DOHH2 (cell line): ENCODE data around the gene ULBP2.
A peak's percentile ranks its signal among the peaks of the same experiment; 100 is the strongest.

ENCODE experiments used
- EZH2phosphoT487 ChIP-seq: fragments of 200-600 bp; sonication (generic); IDR thresholded peaks from 2 replicates; pipeline ENCODE4 v1.6.1; 2017; ENCODE audit warnings: borderline replicate concordance, mild to moderate bottlenecking, antibody characterized with exemption, low read length, moderate library complexity, mixed read lengths
- TF ChIP-seq, protein P1 (sequence below): fragments of 200-600 bp; sonication (generic); IDR thresholded peaks from one replicate; pipeline ENCODE4 v1.5.1; 2014; ENCODE audit warnings: antibody characterized with exemption, mild to moderate bottlenecking, low read depth, low read length; ENCODE audit not compliant: poor library complexity, severe bottlenecking

DNA sequence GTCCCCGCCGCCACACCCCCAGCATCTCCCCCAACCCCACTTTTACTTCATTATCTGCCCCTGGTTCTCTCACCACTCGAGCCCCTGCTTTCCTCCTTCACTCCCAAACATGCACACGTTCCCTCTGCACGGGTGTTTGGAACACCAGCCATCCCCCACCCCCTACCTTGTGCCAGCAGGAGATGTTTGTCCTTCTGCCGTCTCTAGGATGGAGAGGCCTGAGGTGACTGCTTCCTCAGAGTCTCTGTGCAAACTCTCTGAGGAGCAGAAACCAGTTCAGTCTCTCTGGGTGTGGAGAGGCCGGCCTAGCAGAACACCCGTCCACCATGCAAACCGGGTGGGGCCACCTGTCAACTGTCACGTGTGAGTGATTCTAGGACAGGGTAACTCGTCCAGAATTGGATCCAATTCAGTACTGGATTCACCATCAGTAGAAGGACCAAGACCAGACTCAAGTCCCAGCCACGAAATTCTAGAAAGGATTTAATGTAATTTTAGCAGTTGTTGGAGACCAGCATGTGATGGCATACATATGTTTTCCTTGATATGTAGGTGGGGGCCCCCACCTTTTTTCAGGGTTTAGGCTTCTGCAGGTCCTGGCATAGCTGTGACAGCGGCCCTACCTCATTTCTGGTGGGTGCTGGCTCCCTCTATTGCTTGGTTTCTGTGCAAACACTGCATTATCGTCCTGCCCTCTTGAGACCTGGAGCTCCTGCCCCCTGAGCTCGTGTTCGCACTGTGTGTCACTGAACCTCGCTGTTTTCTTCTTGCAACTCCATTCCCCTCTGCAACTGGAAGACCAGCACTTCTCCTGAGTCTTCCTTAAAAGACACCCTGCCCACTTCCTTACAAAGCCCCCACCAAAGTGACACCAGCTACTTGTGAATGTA lies 43.7 kb upstream of the ULBP2 start, which contains the start of gene RAET1E:
- TF ChIP-seq, protein P1, sequence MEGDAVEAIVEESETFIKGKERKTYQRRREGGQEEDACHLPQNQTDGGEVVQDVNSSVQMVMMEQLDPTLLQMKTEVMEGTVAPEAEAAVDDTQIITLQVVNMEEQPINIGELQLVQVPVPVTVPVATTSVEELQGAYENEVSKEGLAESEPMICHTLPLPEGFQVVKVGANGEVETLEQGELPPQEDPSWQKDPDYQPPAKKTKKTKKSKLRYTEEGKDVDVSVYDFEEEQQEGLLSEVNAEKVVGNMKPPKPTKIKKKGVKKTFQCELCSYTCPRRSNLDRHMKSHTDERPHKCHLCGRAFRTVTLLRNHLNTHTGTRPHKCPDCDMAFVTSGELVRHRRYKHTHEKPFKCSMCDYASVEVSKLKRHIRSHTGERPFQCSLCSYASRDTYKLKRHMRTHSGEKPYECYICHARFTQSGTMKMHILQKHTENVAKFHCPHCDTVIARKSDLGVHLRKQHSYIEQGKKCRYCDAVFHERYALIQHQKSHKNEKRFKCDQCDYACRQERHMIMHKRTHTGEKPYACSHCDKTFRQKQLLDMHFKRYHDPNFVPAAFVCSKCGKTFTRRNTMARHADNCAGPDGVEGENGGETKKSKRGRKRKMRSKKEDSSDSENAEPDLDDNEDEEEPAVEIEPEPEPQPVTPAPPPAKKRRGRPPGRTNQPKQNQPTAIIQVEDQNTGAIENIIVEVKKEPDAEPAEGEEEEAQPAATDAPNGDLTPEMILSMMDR, result peak; percentile 34
- TF ChIP-seq EZH2phosphoT487, result no peak
